Activated CD4-positive, alpha-beta T cell treated with anti-CD3 and anti-CD28 coated beads, Interleukin-2, amount 50 U/mL, for 48 hours (primary cell): ENCODE data around the gene SPRYD3.

Experiments used
- DNase-seq, 2 experiments: peaks; one replicate each; pipeline ENCODE4 v3.0.0-alpha.2; 2020

The SPRYD3 gene

DNA sequence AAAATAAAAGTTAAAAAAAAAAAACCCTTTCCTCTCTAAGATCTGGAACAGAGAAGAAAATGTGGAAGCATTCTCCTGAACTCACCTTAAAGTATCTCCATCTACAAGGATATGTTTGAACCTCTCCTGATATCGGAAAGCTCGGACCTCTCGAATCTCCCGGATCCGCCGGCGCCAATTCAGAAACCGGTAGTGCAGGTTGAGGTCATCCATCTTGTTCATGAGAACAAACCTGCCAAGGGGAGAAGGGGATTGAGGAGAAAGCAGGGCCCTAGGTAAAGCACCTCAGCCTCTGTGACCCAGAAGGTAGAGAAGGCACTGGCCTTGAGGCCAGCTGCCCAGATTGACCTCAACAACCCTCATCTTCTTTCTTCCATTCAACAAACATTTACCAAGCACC is 2.2 kb downstream of the SPRYD3 start:
- DNase-seq, result no peak

DNA sequence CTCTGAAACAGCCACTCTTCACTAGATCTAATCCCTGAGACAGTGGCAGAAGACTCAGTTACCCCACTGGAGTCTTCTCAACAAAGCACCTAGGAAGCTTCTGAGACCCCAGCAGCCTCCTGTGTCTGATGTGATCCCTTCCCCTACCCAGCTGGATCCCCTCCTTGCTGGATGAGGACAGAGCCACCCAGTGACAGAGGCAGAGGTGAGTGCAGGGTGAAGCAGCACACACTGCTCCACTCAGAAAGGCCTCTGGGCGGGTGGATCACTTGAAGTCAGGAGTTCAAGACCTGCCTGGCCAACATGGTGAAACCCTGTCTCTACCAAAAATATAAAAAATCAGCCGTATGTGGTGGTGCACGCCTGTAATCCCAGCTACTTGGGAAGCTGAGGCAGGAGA is 2.7 kb downstream of the SPRYD3 start:
- DNase-seq, result no peak

DNA sequence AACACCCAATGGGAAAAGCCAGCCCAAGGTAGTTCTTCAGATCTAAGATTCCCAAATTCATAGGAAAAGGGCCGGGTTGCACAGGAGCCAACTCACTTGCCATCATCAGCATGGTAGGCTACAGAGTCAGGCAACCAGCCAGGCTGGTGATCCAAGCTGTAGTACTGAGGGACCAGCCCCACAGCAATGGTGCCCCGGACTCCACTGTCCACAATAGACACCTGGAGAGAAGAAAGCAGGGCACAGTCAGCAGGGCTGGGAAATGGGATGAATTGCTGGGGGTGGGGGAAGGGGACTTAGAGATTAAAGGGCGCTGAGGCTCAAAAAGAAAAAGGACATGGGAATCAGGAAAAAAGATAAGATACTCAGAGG is 4.2 kb downstream of the SPRYD3 start:
- no peak for DNase-seq

DNA sequence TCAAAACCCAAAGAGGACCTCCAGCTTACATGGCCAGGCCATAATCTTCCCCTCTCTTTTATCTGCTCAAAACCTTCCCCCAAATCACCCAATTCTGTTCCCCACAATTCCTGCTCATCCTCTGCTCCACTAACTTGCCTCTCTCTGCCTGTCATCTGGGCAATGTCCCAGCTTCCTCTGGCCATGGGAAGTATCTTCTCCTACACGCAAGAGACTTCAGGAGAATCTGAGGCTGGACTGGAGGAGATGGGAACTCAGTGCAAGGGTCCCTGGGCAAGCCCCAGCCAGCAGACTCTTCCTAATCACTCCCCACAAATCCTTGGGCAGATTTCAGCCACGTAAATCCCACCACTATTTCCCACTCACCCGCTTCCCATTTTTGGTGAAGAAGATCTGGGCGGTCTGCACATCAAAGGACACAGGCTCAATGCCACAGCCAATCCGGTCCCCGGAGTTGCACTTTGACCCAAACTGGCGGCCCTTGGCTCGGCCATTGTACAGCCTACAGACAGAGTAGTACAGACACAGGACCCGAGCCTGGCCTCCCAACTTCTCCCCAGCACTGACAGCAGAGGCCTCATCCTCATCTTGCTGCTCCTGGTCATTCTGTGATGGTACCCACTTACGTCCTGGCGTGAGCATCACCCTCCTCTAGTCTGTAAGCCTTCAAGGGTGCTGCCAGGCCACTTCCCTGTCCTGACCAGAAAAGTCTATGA is 4.7 kb downstream of the SPRYD3 start:
- no peak for DNase-seq

DNA sequence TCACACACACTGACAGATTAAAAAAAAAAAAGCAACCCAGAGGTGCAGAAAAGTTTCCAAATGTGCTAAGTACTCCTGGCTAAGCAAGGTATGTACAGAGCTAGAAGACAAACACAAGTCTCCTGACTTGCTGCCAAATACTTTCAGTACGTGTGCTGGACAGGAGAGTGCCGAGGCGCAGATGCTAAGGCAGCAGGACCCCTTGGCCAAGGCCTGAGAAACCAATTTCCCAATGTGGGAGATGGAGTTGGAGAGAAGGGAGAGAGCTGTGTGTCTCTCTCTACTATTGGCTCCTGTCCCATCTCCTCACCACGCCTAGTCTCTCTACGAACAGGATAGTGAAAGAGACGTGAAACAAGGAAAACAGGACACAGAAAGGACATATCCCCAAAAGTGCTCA is 5.3 kb downstream of the SPRYD3 start:
- no peak for DNase-seq

DNA sequence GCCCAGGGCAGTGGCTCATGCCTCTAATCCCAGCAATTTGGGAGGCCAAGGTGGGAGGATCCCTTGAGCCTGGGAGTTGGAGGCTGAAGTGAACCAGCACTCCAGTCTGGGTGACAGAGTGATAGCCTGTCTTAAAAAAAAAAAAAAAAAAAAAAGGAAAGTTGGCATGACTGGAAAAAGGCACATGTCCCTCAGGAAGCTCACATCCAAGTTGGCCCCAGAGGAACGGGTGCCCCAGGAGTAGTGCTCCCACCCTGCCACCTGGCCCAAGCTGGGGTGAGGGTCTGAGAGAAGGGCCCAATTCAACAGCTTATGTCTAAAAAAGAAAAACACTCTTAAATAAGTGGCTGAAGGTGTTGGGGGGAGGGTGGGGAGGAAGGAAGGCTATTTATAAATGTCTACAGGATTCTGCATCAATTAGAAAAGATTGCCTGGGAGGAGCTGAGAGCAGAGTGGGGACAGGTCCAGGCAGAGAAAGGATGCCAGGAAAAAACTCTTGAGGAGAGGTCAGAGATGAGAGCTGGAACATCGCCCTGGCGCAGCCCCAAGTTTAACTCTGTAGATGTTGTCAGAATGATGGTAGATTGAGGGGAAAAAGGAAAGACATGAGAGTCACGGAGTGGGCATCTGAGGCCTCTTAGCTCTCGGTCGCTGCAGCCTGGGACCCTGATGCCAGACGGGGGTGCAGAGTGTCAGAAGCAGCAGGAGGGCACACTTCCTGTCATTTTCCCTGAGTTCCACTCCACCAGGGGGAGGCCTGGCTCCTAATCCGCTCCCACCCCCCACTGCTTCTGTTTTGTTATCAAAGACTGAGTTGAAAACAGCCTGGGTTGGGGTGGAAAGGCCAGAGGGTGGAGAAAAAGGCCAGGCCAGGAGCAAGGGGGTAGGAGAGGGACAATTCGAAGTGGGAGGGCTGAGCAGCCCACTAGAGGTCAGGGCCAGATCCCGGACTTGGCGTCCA is 7.3 kb downstream of the SPRYD3 start:
- no peak for DNase-seq

DNA sequence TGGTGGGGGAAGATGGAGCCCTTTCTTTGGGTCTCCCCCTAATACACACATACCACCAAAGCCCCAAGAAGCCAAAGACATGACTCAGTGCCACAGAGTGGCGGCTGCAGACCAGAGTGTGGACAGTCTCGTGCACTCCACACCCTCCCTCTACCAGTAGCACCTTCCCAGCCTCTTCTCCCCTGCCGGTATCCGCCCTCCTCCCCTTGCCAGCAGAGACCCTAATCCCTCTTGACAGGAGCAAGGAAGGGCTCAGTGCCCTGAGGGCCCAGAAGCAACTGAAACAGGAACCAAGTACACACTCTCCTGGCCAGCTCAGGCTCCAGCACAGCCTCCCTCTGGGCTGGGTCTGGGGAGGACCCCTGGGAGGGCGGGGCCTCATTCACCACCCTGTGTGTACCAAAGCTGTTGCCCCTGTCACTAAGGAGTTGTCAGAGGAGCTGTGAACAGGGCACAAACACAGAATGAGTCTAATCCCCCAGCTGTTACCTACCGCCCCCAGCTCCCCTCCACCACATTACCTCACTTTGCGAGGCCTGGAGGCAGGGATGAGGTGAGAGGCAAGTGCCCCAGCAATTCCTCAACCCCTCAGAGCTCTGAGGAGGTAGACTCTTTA is 8.2 kb downstream of the SPRYD3 start:
- no peak for DNase-seq

DNA sequence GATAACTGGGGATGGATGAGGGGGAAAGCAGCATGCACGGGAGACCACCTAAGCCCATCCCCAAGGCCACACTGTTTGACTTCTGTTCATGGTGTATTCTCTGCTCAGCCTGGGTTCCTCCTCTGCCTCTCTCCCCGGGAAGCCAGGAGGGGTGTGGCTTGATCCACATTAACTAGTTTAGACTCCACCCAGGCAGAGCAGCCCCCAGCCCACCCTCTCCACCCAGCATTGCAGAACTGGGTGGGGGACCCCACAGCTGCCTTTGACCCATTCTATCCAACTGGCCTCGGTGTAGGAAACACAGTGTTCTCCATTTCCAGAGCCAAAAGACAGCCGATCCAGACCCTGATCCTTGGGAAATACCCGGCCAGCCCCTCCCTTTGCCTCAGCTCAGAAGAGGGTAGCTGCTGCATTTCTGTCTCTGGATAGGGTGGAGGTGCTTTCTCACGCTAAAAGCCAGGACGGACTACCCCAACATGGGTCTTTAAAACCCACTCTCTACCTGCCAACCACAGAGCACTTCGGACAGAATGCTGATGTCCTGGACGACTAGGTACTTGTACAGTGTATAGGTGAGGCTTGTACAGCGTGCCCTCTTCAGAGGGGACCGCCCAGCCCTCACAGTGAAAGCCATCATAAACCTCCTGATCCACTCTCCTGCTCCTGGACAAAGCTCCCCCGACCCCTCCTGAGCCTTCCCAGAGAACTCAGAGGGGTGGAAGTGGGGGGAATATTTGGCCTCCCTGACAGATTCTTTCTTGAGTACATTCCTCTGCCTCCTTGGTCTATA is 9.4 kb downstream of the SPRYD3 start:
- DNase-seq, result no peak

DNA sequence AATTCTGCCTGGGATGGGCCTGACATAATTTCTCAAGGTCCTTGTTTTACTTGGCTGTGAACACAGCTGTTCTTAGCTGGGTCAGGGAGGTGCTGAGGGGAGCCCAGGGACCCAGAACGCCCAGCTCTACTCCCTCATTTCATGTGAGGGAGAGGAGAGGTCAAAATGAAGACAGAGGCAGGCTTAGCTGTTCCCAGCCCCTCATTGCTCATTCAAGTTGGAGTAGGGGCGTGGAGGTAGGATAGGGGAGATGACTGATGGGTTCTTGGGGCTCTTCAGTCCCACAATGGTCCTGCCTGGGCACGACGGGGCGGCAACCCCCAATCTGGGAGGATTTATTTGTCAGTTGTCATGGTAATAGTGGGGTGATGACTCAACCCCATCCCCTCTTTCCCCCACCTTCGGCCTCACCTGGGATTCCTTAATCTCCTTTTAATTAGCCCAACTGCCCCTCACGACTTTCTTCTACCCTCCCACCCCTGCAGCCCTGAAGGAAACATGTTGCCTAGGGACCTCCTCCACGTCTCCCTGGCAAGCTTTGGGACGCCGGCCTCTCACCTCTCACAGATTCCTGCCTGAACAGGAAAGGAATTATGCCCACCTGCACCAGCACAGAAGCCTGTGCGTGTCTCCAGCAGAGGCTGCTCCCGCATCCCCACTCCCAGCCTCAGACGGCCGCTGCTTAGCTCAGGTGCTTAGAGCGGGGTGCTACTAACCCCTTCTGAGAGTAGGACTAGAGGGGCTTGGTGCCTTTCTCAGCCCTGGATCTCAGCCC is 10.2 kb downstream of the SPRYD3 start:
- DNase-seq, result no peak

DNA sequence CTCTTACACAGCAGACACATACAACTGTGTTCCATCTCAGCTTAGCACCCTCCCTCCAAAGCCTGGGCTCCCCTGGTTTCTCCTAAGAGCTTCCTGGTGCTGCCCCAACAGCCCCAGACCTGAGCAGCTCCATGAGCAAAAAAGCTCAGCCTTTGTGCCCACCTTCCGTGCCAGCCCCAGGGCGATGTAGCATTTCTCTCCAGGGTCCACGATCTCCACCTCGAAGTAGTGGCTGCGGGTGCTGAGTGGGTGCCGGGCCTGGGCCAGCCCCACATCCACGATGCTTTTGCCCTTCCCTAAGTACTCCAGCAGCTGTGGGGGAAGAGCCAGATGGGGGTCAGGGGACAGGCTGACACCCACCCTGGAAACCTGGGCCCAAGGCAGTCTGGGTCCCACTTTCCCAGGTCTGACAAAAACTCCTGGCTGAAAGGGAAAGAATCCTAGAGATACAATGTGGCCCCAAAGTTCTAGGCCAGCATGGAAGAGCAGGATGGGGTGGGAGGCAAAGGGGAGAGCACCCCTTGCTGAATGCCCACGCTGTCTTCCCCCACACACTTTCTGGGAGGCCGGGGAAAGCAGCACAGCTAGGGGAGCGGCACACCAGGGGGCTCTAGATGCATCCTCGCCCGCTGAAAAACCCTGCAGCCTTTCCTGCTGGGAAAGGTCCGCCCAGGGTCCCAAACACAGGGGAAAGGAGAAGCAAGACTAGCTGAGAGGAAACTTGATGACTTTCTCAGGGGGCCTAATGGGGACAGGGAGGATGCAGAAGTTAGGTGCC is 11.0 kb downstream of the SPRYD3 start:
- no peak for DNase-seq

DNA sequence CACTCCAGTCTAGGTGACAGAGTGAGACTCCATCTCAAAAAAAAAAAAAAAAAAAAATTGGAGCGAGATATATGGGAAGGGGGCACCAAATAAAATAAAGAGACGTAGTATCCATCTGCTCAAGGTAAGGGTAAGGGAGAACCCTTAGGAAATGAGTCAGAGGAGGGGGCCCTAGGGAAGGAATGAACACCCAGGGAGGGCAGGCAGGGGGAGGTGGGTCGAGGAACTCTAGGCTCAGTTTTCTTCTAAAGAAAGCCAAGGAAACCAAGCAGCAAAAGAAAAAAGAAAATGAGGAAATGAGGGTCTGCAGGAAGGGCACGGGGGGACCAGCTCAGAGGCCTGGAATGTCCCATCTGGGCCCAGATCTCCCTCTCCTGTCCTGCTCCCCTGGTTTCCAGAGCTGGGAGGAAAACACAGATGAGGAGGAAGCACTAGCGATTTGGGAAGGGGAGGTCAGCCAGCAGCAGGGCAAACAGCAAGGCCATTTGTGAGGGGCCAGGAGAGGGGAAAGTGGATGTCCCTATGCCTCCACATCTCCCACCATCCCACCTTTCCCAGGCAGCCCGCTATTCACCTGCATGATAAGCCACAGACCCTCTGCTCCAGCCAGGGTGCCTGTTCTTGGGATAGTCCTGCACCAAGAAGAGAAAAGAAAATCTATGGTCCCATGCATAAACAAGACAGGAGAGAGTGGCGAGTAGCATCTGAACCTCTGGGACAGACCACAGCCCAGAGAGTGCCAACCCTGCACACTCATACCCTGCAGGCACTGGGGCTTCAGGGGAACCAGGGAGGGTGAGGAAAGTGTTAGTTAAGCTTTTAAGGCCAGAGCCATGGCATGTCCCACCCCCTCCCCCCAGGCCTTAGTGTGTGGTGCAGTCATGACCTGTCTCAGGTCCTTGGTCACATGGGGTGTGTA is 11.9 kb downstream of the SPRYD3 start:
- no peak for DNase-seq

DNA sequence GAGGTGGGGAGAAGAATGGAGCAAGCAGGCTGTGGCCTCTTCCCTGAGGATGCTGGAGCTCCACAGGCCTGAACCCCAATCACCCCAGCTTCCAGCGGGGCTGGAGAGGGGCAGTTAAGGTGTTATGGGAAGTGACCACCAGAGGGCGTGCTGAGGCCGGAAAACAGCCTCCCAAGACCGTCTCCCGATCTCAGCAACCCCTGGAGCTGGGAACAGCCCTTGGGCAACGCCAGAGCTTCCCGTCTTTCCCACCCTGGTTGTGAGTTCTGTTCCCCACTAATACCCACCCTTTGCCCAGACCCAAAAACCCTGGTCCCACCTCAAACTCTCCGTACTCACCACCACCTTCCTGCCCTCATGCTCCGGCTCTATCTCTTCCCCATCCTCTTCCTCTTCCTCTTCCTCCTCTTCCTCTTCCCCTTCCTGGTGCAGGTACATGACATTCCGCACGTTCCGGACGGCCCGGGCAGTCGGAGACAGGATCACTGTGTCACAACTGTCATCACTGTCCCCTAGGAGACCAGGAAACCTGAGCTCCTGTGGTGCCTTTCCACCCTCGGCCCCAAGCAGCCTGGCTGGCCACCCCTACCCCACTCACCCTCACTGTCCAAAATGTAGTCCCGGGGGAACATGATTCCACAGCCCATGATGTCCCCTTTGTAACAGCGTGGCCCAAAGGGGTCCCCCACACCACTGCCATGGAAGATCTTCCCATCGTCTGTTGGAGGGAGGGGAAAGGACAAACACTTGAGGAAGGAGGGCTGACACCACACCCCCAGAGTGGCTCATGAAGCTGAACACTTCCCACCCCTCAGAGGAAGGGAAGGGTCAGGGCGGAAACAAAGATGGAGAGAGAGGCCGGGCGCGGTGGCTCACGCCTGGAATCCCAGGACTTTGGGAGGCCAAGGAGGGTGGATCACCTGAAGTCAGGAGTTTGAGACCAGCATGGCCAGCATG is 12.9 kb downstream of the SPRYD3 start:
- peak; percentile 77 to 81 for DNase-seq

DNA sequence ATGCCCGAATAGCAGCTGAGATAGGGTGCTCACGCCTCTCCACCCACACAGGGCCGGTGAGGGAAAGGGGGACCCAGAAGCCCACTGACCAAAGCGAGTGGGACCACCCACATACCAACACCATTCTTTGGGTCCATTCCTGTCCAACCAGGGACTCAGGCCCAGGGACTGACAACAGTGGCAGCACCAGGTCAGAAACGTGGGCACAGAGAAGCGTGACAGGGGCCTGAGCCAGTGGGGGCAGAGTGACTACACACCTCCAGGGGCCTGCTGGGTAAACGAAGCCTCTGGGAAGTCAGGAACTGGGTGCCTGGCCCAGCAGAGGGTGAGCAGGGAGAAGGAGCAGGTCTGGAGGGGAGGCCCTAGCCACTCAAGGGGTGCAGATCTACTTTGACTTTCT is 13.7 kb downstream of the SPRYD3 start:
- DNase-seq, result no peak

DNA sequence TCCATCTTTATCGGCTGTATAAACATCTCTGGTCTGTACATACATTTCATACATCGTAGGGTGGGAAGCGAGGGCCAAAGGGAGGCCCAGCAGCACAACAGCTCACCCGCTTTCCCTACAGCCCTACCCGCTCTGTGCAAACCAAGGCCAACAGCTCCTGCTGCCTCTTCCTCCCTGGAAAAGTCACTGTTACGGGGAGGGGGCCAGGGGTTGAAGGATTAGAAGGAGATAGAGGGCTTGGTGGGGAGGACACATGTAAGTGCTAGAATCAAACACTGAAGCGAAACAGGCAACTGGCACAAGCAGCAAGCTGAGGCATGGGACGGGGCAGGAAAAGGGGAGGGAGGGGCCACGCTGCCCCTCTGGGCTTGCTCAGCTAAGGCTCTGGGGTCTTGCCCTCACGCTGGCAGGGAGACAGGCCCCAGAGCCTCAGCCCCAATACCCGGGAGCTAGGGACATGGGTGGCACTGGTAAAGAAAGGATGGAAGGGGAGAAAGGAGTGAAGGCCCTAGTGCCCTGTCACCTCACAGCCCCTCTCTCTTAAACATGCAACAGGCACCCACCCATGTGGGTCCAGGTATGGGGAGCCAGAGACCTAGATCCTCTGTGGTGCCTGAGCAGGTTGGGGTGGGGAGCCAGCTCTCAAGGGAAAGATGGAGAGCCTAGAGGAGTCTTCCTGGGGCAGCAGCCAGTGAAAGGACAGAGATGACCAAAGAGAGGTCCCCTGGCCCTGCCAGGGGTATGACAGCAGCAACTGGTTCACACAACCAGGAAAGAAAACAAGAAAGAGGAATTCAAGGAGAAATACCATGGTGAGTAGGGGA is 14.4 kb downstream of the SPRYD3 start:
- no peak for DNase-seq

DNA sequence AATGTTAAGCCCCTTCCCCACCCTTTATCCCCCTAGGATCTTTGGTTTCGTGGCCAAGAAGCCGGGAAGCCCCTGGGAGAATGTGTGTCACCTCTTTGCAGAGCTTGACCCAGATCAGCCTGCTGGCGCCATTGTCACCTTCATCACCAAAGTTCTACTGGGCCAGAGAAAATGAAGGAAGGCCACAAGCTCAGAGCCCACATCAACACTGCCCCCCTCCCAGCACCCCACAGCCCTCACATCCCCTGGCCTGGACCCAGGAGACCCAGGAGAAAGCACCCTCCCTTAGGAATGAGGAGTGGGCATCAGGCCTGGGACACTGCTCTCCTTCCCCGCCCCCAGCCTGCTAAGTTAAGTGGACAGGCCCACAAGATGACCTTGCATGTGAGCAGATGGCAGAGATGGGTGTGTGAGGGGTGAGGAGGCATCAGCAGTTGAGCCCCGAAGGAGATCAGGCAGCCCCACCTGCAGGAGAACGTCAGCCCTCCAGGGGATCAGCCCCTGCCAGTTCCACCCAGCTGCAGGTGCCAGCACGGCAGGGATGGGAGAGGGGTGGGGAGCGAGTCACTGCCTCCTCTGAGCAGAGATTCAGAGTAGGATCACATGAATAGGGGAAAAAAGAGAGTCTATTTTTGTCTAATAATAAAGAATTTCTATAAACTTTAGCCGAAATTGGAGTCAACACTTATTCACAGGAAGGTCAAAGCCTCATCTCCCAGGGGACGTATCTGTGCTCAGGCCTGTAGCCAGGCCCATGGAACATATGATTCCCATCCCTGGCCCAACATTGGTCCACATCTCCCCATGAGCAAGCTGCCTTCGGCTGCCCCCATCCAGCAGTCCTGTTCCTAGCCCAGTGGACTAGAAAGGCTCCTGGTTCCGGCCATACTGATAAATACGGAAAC is 15.2 kb downstream of the SPRYD3 start:
- no peak for DNase-seq

DNA sequence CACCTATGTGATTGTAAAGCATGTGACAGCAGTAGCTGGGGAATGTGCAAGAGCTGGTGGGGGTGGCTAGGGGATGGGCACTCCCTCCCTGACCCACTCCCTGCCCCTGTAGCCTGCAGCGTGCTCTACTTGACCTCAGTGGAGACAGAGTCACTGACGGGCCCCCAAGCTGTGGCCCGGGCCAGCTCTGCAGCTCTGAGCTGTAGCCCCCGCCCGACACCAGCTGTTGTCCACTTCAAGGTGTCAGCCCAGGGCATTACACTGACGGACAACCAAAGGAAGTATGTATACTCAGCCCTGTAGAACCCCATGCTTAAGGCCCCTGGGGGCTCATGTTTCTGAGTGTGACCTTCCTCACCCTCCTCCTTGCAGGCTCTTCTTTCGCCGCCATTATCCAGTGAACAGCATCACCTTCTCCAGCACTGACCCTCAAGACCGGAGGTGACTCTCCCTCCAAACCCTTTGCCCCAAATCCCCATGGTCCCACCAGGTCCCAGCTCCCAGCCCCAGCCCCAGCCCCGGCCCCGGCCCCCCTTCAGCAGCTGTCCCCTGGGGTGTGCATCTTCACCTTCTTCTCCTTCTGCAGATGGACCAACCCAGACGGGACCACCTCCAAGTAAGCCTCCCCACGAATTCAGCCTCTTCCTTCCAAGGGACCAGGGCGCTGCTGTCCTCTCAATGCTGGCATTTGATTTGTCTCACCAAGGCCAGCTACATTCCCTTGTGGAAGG is 16.0 kb downstream of the SPRYD3 start:
- DNase-seq, result no peak
